Measurements from ENCODE around the gene ZNF232. TPM values are rescaled to one million over a fixed set of nuclear protein-coding genes. Genes with fewer than 3 reads are reported as not detected.
A peak's percentile ranks its signal among the peaks of the same experiment; 100 is the strongest.
"Not testable (repeated sequence)": the region's sequence is repeated elsewhere in the genome, so short reads cannot be mapped to it uniquely, and the experiment has no call there.

ZNF232 gene
- total RNA-seq, result 10 to 100 TPM in 4 of 7 donors, 1 to 10 TPM in 3; 7.8 to 15.3 (median 11.1) TPM
- 10 to 100 TPM in 1 of 2 donors, 1 to 10 TPM in 1; 9.1 to 11.8 TPM for polyA plus RNA-seq
- long read RNA-seq, donor 1, transcript ZNF232-205 (5 exons, 1,553 nt), result major isoform, 5 of 49 reads
- long read RNA-seq, donor 1, partial matches to known transcripts, result 13 of 49 reads
- long read RNA-seq, donor 1, other reads (novel, unspliced or antisense), result 29 of 49 reads
- long read RNA-seq, donor 2, partial matches to known transcripts, result 31 of 40 reads
- long read RNA-seq, donor 2, other reads (novel, unspliced or antisense), result 5 of 40 reads
- long read RNA-seq, donor 3, partial matches to known transcripts, result 4 of 13 reads
- long read RNA-seq, donor 3, other reads (novel, unspliced or antisense), result 8 of 13 reads

DNA sequence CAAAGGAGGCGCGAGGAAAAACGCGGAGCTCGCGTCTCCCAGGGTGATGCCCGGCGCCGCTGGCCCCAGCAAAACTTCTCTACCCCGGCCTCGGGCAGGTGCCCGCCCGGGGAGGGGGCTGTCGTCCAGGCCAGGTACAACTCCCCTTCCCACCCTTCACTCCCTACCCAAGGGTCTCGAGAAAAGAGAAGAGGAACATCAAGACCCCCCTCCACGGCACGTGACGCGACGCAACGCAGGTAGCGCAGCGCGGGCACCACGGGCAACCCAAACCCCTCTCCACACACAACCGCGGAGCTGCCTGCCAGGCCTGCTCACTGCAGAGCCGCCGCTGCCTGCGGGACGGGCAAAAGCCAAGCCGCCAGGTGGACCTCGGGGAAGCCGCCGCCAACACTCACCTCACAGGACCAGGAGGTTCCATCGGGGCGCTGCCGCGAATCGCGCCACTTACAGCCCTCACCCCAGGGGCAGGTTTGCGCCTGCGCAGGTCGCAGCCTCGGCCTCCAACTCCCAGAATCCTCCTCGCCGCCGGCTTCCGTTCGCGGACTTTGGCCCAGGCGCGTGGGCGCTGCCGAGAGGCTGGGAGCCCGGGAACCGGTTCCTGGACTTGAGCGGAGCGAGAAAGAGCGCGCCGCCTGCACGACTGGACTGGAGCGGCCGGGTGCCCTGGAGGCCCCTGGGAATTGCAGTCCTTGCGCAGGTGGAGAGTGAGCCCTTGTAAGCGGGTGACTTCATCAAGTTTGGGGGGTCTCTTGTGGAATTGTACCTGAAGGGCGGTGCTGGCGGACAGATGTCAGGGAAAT lies at the start of gene ZNF232:
ZNF232 (minus strand) TSS at position 477 of the 803 bp plus-strand sequence; CDS start at position 421, 56 bp downstream.
- intact Hi-C loops (cut with DNase I), result no loop called here
- peak; percentile 91 to 96 (median 94) for DNase-seq
- WGBS, 3 donors, result 0 to 1% (median 0%) methylated on average over 68 to 69 of the region's 69 CpGs
- peak within 1 kb of the TSS in 1 of 2 donors; percentile 55 for H3K27ac ChIP-seq
- peaks cover 2% of the 10 kb centered on the region for H3K27me3 ChIP-seq
- no peaks in the 10 kb centered on the region for H3K9me3 ChIP-seq
- H3K36me3 ChIP-seq, result no peaks in the 10 kb centered on the region
- H3K4me1 ChIP-seq (ENCODE audit: insufficient read depth), result peaks cover 3% of the 10 kb centered on the region
- peak within 1 kb of the TSS; percentile 60 for H3K4me3 ChIP-seq
- TF ChIP-seq, protein P1, sequence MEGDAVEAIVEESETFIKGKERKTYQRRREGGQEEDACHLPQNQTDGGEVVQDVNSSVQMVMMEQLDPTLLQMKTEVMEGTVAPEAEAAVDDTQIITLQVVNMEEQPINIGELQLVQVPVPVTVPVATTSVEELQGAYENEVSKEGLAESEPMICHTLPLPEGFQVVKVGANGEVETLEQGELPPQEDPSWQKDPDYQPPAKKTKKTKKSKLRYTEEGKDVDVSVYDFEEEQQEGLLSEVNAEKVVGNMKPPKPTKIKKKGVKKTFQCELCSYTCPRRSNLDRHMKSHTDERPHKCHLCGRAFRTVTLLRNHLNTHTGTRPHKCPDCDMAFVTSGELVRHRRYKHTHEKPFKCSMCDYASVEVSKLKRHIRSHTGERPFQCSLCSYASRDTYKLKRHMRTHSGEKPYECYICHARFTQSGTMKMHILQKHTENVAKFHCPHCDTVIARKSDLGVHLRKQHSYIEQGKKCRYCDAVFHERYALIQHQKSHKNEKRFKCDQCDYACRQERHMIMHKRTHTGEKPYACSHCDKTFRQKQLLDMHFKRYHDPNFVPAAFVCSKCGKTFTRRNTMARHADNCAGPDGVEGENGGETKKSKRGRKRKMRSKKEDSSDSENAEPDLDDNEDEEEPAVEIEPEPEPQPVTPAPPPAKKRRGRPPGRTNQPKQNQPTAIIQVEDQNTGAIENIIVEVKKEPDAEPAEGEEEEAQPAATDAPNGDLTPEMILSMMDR (IDR thresholded peaks at IDR 0.05), result no peak
- peak; percentile 45 for TF ChIP-seq POLR2A (IDR thresholded peaks at IDR 0.05)
- TF ChIP-seq EP300 (IDR thresholded peaks at IDR 0.05), result no peak

DNA sequence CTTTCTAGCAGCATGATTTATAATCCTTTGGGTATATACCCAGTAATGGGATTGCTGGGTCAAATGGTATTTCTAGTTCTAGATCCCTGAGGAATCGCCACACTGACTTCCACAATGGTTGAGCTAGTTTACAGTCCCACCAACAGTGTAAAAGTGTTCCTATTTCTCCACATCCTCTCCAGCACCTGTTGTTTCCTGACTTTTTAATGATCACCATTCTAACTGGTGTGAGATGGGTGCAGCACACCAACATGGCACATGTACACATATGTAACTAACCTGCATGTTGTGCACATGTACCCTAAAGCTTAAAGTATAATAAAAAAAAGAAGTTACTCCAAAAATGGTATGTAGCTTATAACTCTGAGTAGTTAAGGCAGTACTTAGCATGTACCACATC lies 49.0 kb upstream of the ZNF232 start:
- intact Hi-C loops (cut with DNase I); DNase-seq: not testable (repeated sequence)
- 79 to 100% (median 81%) methylated on average over 1 of the region's 1 CpG for WGBS, 3 donors

DNA sequence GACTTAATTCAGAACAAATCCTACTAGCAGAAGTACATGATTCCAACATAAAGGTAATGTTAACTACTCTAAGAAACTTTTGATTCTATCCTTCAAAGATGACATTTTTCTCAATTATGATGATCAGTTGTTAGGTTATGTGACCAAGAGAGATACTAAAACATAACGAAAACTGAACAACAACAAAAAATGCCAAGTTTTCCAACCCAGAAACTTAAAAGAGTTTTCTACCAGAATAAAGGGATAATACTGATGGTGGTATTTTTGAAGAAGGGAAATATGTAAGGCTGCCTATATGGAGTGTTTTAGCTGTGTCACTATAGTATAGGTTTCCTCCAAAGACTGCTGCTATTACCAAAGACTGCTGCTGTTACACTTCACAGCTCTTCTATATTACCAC lies 34.4 kb upstream of the ZNF232 start:
- H3K4me1 ChIP-seq (ENCODE audit: insufficient read depth); H3K4me3 ChIP-seq; DNase-seq; intact Hi-C loops (cut with DNase I); H3K27ac ChIP-seq; H3K27me3 ChIP-seq; H3K36me3 ChIP-seq; H3K9me3 ChIP-seq: not testable (repeated sequence)
- WGBS, 3 donors, result 32 to 75% (median 72%) methylated on average over 1 of the region's 1 CpG

More for the DNA sequence above, 49.0 kb upstream of the ZNF232 start:
- H3K36me3 ChIP-seq; H3K27me3 ChIP-seq; H3K4me3 ChIP-seq; H3K4me1 ChIP-seq (ENCODE audit: insufficient read depth); H3K27ac ChIP-seq; H3K9me3 ChIP-seq: not testable (repeated sequence)

DNA sequence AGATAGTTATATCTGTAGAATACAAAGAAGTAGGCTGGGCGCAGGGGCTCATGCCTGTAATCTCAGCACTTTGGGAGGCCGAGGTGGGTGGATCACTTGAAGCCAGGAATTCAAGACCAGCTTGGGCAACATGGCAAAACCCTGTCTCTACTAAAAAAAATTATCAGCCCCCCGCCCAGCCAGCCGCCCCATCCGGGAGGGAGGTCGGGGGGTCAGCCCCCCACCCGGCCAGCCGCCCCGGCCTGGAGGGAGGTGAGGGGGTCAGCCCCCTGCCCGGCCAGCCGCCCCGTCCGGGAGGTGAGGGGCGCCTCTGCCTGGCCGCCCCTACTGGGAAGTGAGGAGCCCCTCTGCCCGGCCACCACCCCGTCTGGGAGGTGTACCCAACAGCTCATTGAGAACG lies 31.2 kb upstream of the ZNF232 start:
- WGBS, 3 donors, result 85 to 88% (median 85%) methylated on average over 14 to 18 of the region's 18 CpGs
- DNase-seq; H3K9me3 ChIP-seq; H3K27ac ChIP-seq; intact Hi-C loops (cut with DNase I); H3K36me3 ChIP-seq; H3K4me1 ChIP-seq (ENCODE audit: insufficient read depth); H3K4me3 ChIP-seq; H3K27me3 ChIP-seq: not testable (repeated sequence)

DNA sequence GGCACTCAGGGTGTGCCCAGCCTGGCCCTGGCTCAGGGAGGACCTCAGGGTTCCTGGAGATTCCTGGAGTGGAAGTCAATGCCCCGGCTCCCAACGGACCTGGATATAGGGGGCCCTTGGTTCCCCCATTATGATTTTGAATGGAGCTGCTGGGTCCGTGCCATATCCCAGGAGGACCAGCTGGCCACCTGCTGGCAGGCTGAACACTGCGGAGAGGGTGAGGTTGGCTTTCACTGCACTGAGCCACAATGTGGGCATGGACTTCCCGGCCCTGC lies 27.7 kb upstream of the ZNF232 start:
- 86 to 91% (median 87%) methylated on average over 5 of the region's 5 CpGs for WGBS, 3 donors
- Histone ChIP-seq H3K4me3 (no peak overlapping the region), H3K27ac (no peak overlapping the region), H3K27me3 (no peaks in the 10 kb centered on the region), H3K4me1 (ENCODE audit: insufficient read depth) (no peaks in the 10 kb centered on the region), H3K36me3 (no peaks in the 10 kb centered on the region), H3K9me3 (no peaks in the 10 kb centered on the region)
- TF ChIP-seq, protein P1 (IDR thresholded peaks at IDR 0.05), result no peak
- no peak for TF ChIP-seq POLR2A (IDR thresholded peaks at IDR 0.05)
- TF ChIP-seq EP300 (IDR thresholded peaks at IDR 0.05), result no peak
- intact Hi-C loops (cut with DNase I), result no loop called here
- no peak for DNase-seq

Measured in ovary (tissue), 10 donors.